Measurements from ENCODE around the gene TRIP10. TPM values are rescaled to one million over a fixed set of nuclear protein-coding genes. Genes with fewer than 3 reads are reported as not detected.

TRIP10 gene
- total RNA-seq, 1 donor from 2014 or later = 53.0 TPM

GRCh38 chr19:6717441-6717971, 22.0 kb upstream of the TRIP10 start:
- H3K4me2 ChIP-seq = no peak overlapping the region
- no peaks in the 10 kb centered on the region for H4K20me1 ChIP-seq (ENCODE audit: low read depth)
- no peaks in the 10 kb centered on the region for H3K36me3 Mint-ChIP-seq
- TF ChIP-seq EZH2phosphoT487 (IDR thresholded peaks at IDR 0.05) = no peak
- TF ChIP-seq, protein P1, sequence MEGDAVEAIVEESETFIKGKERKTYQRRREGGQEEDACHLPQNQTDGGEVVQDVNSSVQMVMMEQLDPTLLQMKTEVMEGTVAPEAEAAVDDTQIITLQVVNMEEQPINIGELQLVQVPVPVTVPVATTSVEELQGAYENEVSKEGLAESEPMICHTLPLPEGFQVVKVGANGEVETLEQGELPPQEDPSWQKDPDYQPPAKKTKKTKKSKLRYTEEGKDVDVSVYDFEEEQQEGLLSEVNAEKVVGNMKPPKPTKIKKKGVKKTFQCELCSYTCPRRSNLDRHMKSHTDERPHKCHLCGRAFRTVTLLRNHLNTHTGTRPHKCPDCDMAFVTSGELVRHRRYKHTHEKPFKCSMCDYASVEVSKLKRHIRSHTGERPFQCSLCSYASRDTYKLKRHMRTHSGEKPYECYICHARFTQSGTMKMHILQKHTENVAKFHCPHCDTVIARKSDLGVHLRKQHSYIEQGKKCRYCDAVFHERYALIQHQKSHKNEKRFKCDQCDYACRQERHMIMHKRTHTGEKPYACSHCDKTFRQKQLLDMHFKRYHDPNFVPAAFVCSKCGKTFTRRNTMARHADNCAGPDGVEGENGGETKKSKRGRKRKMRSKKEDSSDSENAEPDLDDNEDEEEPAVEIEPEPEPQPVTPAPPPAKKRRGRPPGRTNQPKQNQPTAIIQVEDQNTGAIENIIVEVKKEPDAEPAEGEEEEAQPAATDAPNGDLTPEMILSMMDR (IDR thresholded peaks at IDR 0.05) = no peak
- no peak for TF ChIP-seq EZH2 (IDR thresholded peaks at IDR 0.05)
- H2AFZ ChIP-seq (replicated peaks) = no peak overlapping the region
- no peak overlapping the region for H3K9ac ChIP-seq
- no peaks in the 10 kb centered on the region for H3K79me2 ChIP-seq (ENCODE audit: low read depth)
- H3K27ac ChIP-seq = no peak overlapping the region
- no peaks in the 10 kb centered on the region for H3K36me3 ChIP-seq
- DNase-seq (ENCODE audit: low spot score) = no peak
- peak overlapping the region; percentile 52 for H3K4me3 Mint-ChIP-seq
- no peaks in the 10 kb centered on the region for H3K9me3 ChIP-seq (ENCODE audit: low read depth)
- H3K4me3 ChIP-seq = no peak overlapping the region
- H3K4me1 ChIP-seq = no peaks in the 10 kb centered on the region
- H3K27me3 Mint-ChIP-seq (ENCODE audit: insufficient read depth, low read depth) = peaks cover 22% of the 10 kb centered on the region
- H3K27ac Mint-ChIP-seq = peak overlapping the region; percentile 44
- H3K4me1 Mint-ChIP-seq = peaks cover 5% of the 10 kb centered on the region
- peaks cover 4% of the 10 kb centered on the region for H3F3A ChIP-seq (ENCODE audit: low read depth)
- H3K27me3 ChIP-seq = no peaks in the 10 kb centered on the region
- H3K9me3 Mint-ChIP-seq = peaks cover 7% of the 10 kb centered on the region

- DNase-seq (ENCODE audit: low spot score) = no peak
- H3K27ac Mint-ChIP-seq = no peak overlapping the region
These were observed 21.3 kb upstream of the TRIP10 start for GRCh38 chr19:6718111-6718740.

GRCh38 chr19:6718741-6719539, 20.5 kb upstream of the TRIP10 start:
- Histone ChIP-seq H3K4me1 (no peaks in the 10 kb centered on the region), H3K79me2 (ENCODE audit: low read depth) (no peaks in the 10 kb centered on the region), H4K20me1 (ENCODE audit: low read depth) (no peaks in the 10 kb centered on the region), H3K27ac (no peak overlapping the region), H3K9ac (no peak overlapping the region), H3K4me3 (no peak overlapping the region), H3K4me2 (no peak overlapping the region), H3K36me3 (no peaks in the 10 kb centered on the region), H3F3A (ENCODE audit: low read depth) (peaks cover 4% of the 10 kb centered on the region), H2AFZ (replicated peaks) (no peak overlapping the region), H3K27me3 (no peaks in the 10 kb centered on the region), H3K9me3 (ENCODE audit: low read depth) (no peaks in the 10 kb centered on the region)
- Mint-ChIP-seq H3K36me3 (no peaks in the 10 kb centered on the region), H3K27ac (no peak overlapping the region), H3K9me3 (peaks cover 5% of the 10 kb centered on the region), H3K27me3 (ENCODE audit: insufficient read depth, low read depth) (peaks cover 21% of the 10 kb centered on the region), H3K4me1 (peaks cover 7% of the 10 kb centered on the region), H3K4me3 (no peak overlapping the region)
- TF ChIP-seq EZH2 (IDR thresholded peaks at IDR 0.05) = no peak
- TF ChIP-seq, protein P1 (IDR thresholded peaks at IDR 0.05) = no peak
- no peak for TF ChIP-seq EZH2phosphoT487 (IDR thresholded peaks at IDR 0.05)
- peak; percentile 55 for DNase-seq (ENCODE audit: low spot score)

More at GRCh38 chr19:6718111-6718740, 21.3 kb upstream of the TRIP10 start:
- no peak overlapping the region for H3K27ac ChIP-seq
- H3K9ac ChIP-seq = no peak overlapping the region
- TF ChIP-seq, protein P1 (IDR thresholded peaks at IDR 0.05) = no peak
- TF ChIP-seq EZH2phosphoT487 (IDR thresholded peaks at IDR 0.05) = no peak
- no peak for TF ChIP-seq EZH2 (IDR thresholded peaks at IDR 0.05)
- no peaks in the 10 kb centered on the region for H3K27me3 ChIP-seq
- H3K9me3 Mint-ChIP-seq = peaks cover 5% of the 10 kb centered on the region
- no peak overlapping the region for H3K4me2 ChIP-seq
- H3K4me1 Mint-ChIP-seq = peaks cover 7% of the 10 kb centered on the region
- H3F3A ChIP-seq (ENCODE audit: low read depth) = peaks cover 4% of the 10 kb centered on the region
- no peak overlapping the region for H3K4me3 ChIP-seq
- H3K79me2 ChIP-seq (ENCODE audit: low read depth) = no peaks in the 10 kb centered on the region
- no peaks in the 10 kb centered on the region for H3K9me3 ChIP-seq (ENCODE audit: low read depth)
- no peaks in the 10 kb centered on the region for H4K20me1 ChIP-seq (ENCODE audit: low read depth)
- peak overlapping the region; percentile 52 for H3K4me3 Mint-ChIP-seq
- peaks cover 21% of the 10 kb centered on the region for H3K27me3 Mint-ChIP-seq (ENCODE audit: insufficient read depth, low read depth)
- H3K36me3 Mint-ChIP-seq = no peaks in the 10 kb centered on the region
- H3K4me1 ChIP-seq = no peaks in the 10 kb centered on the region
- no peaks in the 10 kb centered on the region for H3K36me3 ChIP-seq
- H2AFZ ChIP-seq (replicated peaks) = no peak overlapping the region
